ENCODE measurements around the gene SIGLEC11. TPM values are rescaled to one million over a fixed set of nuclear protein-coding genes. Genes with fewer than 3 reads are reported as not detected.
"Not testable (repeated sequence)": the region's sequence is repeated elsewhere in the genome, so short reads cannot be mapped to it uniquely, and the experiment has no call there.

The SIGLEC11 gene
- total RNA-seq, 1 donor from 2014 or later, result not detected

- peaks cover 35% of the 10 kb centered on the region for H3K36me3 Mint-ChIP-seq (ENCODE audit: low read depth, unreplicated experiment)
- peaks cover 13% of the 10 kb centered on the region for H3K4me1 Mint-ChIP-seq (ENCODE audit: unreplicated experiment)
- H3K4me3 Mint-ChIP-seq (ENCODE audit: unreplicated experiment), result peak overlapping the region; percentile 31
- DNase-seq (ENCODE audit: low spot score), result no peak
- no peaks in the 10 kb centered on the region for H3K9me3 Mint-ChIP-seq (ENCODE audit: unreplicated experiment)
- no peak for TF ChIP-seq CTCF (IDR thresholded peaks at IDR 0.05; ENCODE audit: unreplicated experiment)
- H3K27ac Mint-ChIP-seq (ENCODE audit: unreplicated experiment), result no peak overlapping the region
- H3K27me3 Mint-ChIP-seq (ENCODE audit: unreplicated experiment), result peaks cover 27% of the 10 kb centered on the region
These were observed 35.5 kb downstream of the SIGLEC11 start for GRCh38 chr19:49925486-49925885.

DNA sequence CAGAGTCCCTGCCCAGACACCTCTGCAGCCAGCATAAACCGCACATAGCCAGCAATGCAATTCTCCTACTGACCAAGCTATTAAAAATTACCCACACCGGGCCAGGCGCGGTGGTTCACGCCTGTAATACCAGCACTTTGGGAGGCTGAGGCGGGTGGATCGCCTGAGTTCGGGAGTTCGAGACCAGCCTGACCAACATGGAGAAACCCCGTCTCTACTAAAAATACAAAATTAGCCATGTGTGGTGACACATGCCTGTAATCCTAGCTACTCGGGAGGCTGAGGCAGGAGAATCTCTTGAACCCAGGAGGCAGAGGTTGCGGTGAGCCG lies 36.1 kb downstream of the SIGLEC11 start:
- peaks cover 13% of the 10 kb centered on the region for H3K4me1 Mint-ChIP-seq (ENCODE audit: unreplicated experiment)
- H3K27ac Mint-ChIP-seq (ENCODE audit: unreplicated experiment), result not testable (repeated sequence)

GRCh38 chr19:49924004-49924880 lies 36.7 kb downstream of the SIGLEC11 start:
- H3K27ac Mint-ChIP-seq (ENCODE audit: unreplicated experiment), result no peak overlapping the region
- H3K36me3 Mint-ChIP-seq (ENCODE audit: low read depth, unreplicated experiment), result peaks cover 38% of the 10 kb centered on the region
- H3K9me3 Mint-ChIP-seq (ENCODE audit: unreplicated experiment), result no peaks in the 10 kb centered on the region
- H3K4me3 Mint-ChIP-seq (ENCODE audit: unreplicated experiment), result peak overlapping the region; percentile 65
- DNase-seq (ENCODE audit: low spot score), result no peak
- H3K4me1 Mint-ChIP-seq (ENCODE audit: unreplicated experiment), result peaks cover 13% of the 10 kb centered on the region
- TF ChIP-seq CTCF (IDR thresholded peaks at IDR 0.05; ENCODE audit: unreplicated experiment), result no peak
- H3K27me3 Mint-ChIP-seq (ENCODE audit: unreplicated experiment), result peaks cover 21% of the 10 kb centered on the region

More for the DNA sequence above, 36.1 kb downstream of the SIGLEC11 start:
- H3K9me3 Mint-ChIP-seq (ENCODE audit: unreplicated experiment); H3K4me3 Mint-ChIP-seq (ENCODE audit: unreplicated experiment); DNase-seq (ENCODE audit: low spot score): not testable (repeated sequence)
- Mint-ChIP-seq H3K27me3 (ENCODE audit: unreplicated experiment) (peaks cover 23% of the 10 kb centered on the region), H3K36me3 (ENCODE audit: low read depth, unreplicated experiment) (peaks cover 35% of the 10 kb centered on the region)

DNA sequence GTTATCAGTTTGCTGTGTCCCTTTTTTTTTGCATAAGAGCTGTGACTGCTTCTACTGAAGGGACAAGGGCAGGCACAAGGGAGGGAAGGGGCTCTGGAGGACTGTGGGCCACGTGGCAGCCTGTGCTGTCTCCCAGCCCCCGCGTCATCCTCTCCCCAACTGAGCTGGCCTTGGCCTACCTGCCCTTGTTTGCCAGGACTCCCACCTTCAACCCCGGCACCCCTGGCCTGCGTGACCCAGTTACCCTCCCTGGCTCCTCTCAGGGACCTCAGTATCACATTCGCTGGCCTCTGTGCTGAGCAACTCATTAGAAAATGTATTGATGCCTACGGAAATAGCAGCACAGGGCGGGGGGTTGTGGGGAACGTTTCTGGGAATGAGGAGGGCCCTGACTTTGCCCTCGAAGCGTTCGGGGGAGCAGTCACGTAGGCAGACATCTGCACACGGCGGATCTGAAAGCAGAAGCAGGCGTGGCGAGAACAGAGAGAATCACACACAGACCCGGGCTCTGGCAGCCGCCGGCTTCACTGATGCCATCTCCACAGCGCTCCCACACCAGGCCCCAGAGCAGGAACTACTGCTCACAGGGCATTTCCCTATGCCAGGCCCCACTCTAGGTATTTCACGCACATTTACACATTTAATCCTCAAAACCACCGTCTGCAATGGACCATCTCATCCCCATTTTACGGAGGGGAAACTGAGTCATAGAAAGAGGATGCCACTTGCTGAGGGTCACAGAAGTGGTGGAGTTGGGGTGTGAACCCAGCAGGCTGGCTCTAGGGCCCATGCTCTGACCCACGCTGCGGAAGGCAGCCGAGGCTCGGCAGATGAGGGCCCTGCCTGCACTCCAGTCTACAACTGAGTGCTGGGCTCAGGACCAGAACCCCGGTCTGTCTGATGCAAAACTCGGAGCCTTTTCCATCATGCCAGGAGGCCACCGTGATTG lies 37.6 kb downstream of the SIGLEC11 start:
- H3K4me1 Mint-ChIP-seq (ENCODE audit: unreplicated experiment), result peaks cover 9% of the 10 kb centered on the region
- H3K4me3 Mint-ChIP-seq (ENCODE audit: unreplicated experiment), result peak overlapping the region; percentile 65
- no peak overlapping the region for H3K27ac Mint-ChIP-seq (ENCODE audit: unreplicated experiment)

More for the DNA sequence above, 37.6 kb downstream of the SIGLEC11 start:
- no peak for TF ChIP-seq CTCF (IDR thresholded peaks at IDR 0.05; ENCODE audit: unreplicated experiment)
- no peaks in the 10 kb centered on the region for H3K9me3 Mint-ChIP-seq (ENCODE audit: unreplicated experiment)
- no peak for DNase-seq (ENCODE audit: low spot score)
- peaks cover 17% of the 10 kb centered on the region for H3K27me3 Mint-ChIP-seq (ENCODE audit: unreplicated experiment)
- peaks cover 34% of the 10 kb centered on the region for H3K36me3 Mint-ChIP-seq (ENCODE audit: low read depth, unreplicated experiment)

All from endothelial cell (in vitro differentiated cells).